ENCODE results near the gene PUSL1.

The PUSL1 gene

DNA sequence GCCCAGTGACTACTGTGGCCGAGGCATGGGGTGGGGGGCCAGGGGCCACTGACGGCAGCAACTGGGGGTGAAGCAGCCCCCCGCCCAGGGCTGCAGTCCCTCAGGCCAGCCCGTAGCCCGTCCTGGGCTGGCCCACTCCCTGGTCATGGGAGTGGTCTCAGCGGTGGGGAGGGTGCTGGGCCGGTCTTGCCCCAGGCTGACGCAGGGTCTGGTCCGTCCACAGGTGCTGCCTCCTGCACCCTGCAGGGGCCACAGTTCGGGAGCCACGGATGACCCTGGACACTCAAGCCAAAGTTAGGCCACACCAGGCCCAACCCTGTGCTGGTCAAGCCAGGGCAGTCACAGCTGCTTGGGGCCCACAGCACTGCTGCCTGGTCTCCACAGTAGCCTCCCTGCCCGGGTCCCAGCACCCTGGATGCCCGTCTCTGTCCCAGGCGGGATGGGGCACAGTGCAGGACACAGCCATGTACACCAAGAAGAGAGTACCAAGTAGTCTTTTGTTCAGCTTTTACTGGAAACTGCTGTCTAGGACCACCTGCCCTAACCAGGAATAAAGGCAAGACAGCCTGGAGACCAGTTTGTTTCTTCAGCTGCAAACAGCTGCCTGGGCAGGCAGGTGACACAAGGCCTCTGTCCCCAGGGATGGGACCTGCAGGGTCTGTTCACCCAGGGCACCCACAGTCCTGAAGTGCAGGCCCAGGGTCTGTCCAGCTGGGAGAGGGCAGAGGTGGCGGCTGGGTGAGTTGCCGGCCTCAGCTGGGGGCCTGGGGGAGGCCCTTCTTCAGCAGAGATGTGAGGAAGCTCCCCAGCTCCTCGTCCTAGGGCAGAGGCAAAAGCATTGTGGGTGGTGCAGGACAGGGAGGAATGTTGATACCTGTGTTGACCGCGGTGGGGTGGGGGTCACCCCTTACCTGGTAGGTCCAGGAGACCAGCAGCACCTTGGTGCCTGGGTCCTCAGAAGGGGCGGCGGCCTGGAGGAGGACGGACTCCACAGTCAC lies 3.0 kb downstream of the PUSL1 start:
- Histone ChIP-seq H4K20me1 (ENCODE audit: insufficient read depth, low read length) (0 out of 2 replicates have a peak, but pooled peaks cover 3% of the 10 kb centered on the region), H3K27ac (ENCODE audit: low read length) (no peak overlapping the region), H3K4me2 (ENCODE audit: low read length) (no peak overlapping the region), H3K79me2 (ENCODE audit: low read length) (peaks cover 4% of the 10 kb centered on the region), H3K4me1 (ENCODE audit: low read length) (peaks cover 13% of the 10 kb centered on the region), H3K4me3 (ENCODE audit: low read length) (no peak overlapping the region), H3K36me3 (replicated peaks; ENCODE audit: low read depth, low read length) (peaks cover 23% of the 10 kb centered on the region), H3K9ac (ENCODE audit: low read length) (no peak overlapping the region), H2AFZ (ENCODE audit: low read depth, low read length) (no peak overlapping the region), H3K27me3 (ENCODE audit: low read depth, low read length) (no peaks in the 10 kb centered on the region), H3K9me3 (ENCODE audit: insufficient read depth, low read length) (no peaks in the 10 kb centered on the region)
- TF ChIP-seq, protein P1, sequence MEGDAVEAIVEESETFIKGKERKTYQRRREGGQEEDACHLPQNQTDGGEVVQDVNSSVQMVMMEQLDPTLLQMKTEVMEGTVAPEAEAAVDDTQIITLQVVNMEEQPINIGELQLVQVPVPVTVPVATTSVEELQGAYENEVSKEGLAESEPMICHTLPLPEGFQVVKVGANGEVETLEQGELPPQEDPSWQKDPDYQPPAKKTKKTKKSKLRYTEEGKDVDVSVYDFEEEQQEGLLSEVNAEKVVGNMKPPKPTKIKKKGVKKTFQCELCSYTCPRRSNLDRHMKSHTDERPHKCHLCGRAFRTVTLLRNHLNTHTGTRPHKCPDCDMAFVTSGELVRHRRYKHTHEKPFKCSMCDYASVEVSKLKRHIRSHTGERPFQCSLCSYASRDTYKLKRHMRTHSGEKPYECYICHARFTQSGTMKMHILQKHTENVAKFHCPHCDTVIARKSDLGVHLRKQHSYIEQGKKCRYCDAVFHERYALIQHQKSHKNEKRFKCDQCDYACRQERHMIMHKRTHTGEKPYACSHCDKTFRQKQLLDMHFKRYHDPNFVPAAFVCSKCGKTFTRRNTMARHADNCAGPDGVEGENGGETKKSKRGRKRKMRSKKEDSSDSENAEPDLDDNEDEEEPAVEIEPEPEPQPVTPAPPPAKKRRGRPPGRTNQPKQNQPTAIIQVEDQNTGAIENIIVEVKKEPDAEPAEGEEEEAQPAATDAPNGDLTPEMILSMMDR (IDR thresholded peaks at IDR 0.05; ENCODE audit: low read depth, low read length): no peak
- TF ChIP-seq EZH2phosphoT487 (IDR thresholded peaks at IDR 0.05; ENCODE audit: low read depth): no peak

DNA sequence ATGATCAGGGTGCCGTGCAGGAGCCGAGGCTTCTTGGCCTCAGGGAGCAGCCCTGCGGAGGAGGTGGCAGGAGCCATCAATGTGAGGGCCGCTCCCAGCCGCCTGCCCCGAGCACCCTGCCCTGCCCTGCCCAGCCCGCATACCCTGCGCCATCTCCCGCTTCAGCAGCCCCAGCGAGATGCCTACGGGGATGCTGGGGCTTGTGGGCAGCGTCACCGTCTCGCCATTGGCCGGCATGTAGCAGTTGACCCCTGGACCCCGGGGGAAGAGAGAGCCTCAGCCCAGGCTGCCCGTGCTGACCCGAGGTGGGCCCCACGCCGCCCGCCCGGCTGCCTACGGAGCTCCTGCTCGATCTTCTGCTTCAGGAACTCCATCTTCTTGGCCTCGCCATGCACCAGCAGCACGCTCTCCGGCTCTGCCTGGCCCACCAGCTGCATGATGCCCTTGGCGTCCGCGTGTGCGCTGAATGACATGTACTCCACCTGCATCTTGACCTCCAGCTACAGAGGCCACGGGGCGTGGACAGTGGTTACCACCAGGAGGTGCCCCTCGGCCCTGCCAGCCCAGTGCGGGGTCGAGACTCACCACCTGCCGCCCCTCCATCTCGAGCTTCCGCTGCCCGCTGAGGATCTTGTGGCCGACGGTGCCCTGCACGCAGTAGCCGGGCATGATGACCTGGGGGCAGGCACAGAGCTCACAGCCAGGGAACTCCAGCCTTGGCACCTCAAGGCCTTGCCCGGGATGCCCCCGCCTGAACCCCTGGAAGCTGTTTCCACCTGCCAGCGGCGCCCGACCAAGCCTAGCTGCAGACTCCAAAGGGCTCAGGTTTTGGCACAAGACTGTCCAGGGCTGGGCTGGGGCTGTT lies 4.3 kb downstream of the PUSL1 start:
- Histone ChIP-seq H3K27ac (ENCODE audit: low read length) (no peak overlapping the region), H3K79me2 (ENCODE audit: low read length) (peaks cover 5% of the 10 kb centered on the region; the same call in 1 of the 2 replicates), H3K9me3 (ENCODE audit: insufficient read depth, low read length) (no peaks in the 10 kb centered on the region), H3K4me3 (ENCODE audit: low read length) (no peak overlapping the region), H3K27me3 (ENCODE audit: low read depth, low read length) (no peaks in the 10 kb centered on the region), H4K20me1 (ENCODE audit: insufficient read depth, low read length) (0 out of 2 replicates have a peak, but pooled peaks cover 3% of the 10 kb centered on the region), H3K4me2 (ENCODE audit: low read length) (no peak overlapping the region), H3K9ac (ENCODE audit: low read length) (no peak overlapping the region), H2AFZ (ENCODE audit: low read depth, low read length) (no peak overlapping the region), H3K4me1 (ENCODE audit: low read length) (peaks cover 7% of the 10 kb centered on the region), H3K36me3 (replicated peaks; ENCODE audit: low read depth, low read length) (peaks cover 27% of the 10 kb centered on the region)
- TF ChIP-seq EZH2phosphoT487 (IDR thresholded peaks at IDR 0.05; ENCODE audit: low read depth): no peak
- TF ChIP-seq, protein P1 (IDR thresholded peaks at IDR 0.05; ENCODE audit: low read depth, low read length): no peak

DNA sequence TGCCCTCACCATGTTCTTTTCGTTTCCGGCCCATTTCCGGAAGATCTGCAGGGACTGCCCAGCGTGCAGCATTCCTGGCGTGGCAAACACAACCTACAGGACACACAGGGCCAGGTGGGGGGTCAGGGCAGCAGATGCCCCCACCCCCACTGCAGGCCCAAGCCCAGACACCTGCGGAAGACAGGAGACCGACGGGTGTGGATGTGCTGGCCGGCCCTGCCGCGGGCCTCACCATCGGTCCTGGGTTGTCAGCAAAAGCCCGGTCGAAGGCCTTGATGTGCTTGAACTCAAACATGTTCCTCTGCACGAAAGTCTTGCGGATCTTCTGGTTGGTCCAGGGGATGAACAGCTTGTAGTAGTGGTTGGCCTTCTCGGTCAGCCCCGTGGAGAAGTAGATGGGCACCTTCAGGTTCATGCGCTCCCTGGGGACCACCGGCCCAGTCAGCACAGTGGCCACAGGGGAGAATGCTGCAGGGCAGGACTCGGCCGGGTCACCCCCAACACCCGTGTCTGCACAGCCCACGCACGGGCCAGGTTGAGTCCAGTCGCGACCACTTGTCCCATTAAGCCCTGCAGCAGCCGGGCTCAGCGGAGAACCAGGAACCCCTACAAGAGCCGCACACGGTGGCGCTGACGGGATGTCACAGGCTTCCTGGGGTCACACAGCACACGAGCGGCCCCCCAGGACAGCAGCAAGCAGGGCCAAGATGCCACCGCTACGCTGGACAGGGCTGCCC lies 5.3 kb downstream of the PUSL1 start:
- Histone ChIP-seq H3K4me1 (ENCODE audit: low read length) (peaks cover 7% of the 10 kb centered on the region), H3K27me3 (ENCODE audit: low read depth, low read length) (no peaks in the 10 kb centered on the region), H3K4me2 (ENCODE audit: low read length) (no peak overlapping the region), H3K36me3 (replicated peaks; ENCODE audit: low read depth, low read length) (peaks cover 30% of the 10 kb centered on the region), H3K9me3 (ENCODE audit: insufficient read depth, low read length) (no peaks in the 10 kb centered on the region), H3K9ac (ENCODE audit: low read length) (no peak overlapping the region), H3K4me3 (ENCODE audit: low read length) (no peak overlapping the region), H3K79me2 (ENCODE audit: low read length) (peaks cover 5% of the 10 kb centered on the region; the same call in 1 of the 2 replicates), H4K20me1 (ENCODE audit: insufficient read depth, low read length) (0 out of 2 replicates have a peak, but pooled peaks cover 3% of the 10 kb centered on the region), H3K27ac (ENCODE audit: low read length) (no peak overlapping the region), H2AFZ (ENCODE audit: low read depth, low read length) (no peak overlapping the region)
- TF ChIP-seq, protein P1 (IDR thresholded peaks at IDR 0.05; ENCODE audit: low read depth, low read length): no peak
- TF ChIP-seq EZH2phosphoT487 (IDR thresholded peaks at IDR 0.05; ENCODE audit: low read depth): no peak

Measured in OCI-LY3 (cell line).